H9 (cell line): ENCODE measurements around the gene NPHP4. TPM values are rescaled to one million over a fixed set of nuclear protein-coding genes. Genes with fewer than 3 reads are reported as not detected.

Experiments
- DNase-seq: peaks from one replicate; pipeline ENCODE4 v3.0.0-alpha.2; 2017
- H2AFZ ChIP-seq: one replicate; pipeline ENCODE4 v1.6.1; 2013; ENCODE audit warnings: mild to moderate bottlenecking, low read length, control low read depth, moderate library complexity
- H2AK5ac ChIP-seq: 2 replicates; pipeline ENCODE4 v1.6.1; 2013; ENCODE audit warnings: low read length, control low read depth, mixed read lengths; ENCODE audit not compliant: insufficient read length
- H2BK120ac ChIP-seq: one replicate; pipeline ENCODE4 v1.6.1; 2013; ENCODE audit warnings: low read depth, mild to moderate bottlenecking, low read length, control low read depth, inconsistent platforms; ENCODE audit not compliant: poor library complexity, severe bottlenecking
- H2BK12ac ChIP-seq: 2 replicates; pipeline ENCODE4 v1.6.1; 2013; ENCODE audit warnings: low read length, control low read depth, mixed read lengths, low read depth; ENCODE audit not compliant: insufficient read length
- H2BK15ac ChIP-seq: 2 replicates; pipeline ENCODE4 v1.6.1; 2013; ENCODE audit warnings: low read depth, low read length, control low read depth
- H2BK20ac ChIP-seq: one replicate; pipeline ENCODE4 v1.6.1; 2013; ENCODE audit warnings: low read depth, mild to moderate bottlenecking, low read length, control low read depth, inconsistent platforms; ENCODE audit not compliant: poor library complexity, severe bottlenecking
- H2BK5ac ChIP-seq: 2 replicates; pipeline ENCODE4 v1.6.1; 2013; ENCODE audit warnings: low read length, control low read depth, mixed read lengths; ENCODE audit not compliant: insufficient read length
- H3K14ac ChIP-seq: 2 replicates; pipeline ENCODE4 v1.6.1; 2013; ENCODE audit warnings: low read length, control low read depth; ENCODE audit not compliant: insufficient read depth
- H3K18ac ChIP-seq: 2 replicates; pipeline ENCODE4 v1.6.1; 2013; ENCODE audit warnings: low read depth, mild to moderate bottlenecking, mixed read lengths, low read length, control low read depth; ENCODE audit not compliant: insufficient read length
- H3K23ac ChIP-seq: 2 replicates; pipeline ENCODE4 v1.6.1; 2013; ENCODE audit warnings: low read length, control low read depth, mixed read lengths, low read depth; ENCODE audit not compliant: insufficient read length
- H3K23me2 ChIP-seq: 2 replicates; pipeline ENCODE4 v1.6.1; 2013; ENCODE audit warnings: low read depth, mild to moderate bottlenecking, mixed read lengths, low read length, control low read depth; ENCODE audit not compliant: insufficient read length, poor library complexity, severe bottlenecking
- H3K27ac ChIP-seq: 2 replicates; pipeline ENCODE4 v1.5.1; 2013; ENCODE audit warnings: low read length, control low read depth, mixed read lengths, low read depth; ENCODE audit not compliant: insufficient read length
- H3K27me3 ChIP-seq: 2 replicates; pipeline ENCODE4 v1.6.1; 2013; ENCODE audit warnings: low read length, control low read depth, inconsistent platforms; ENCODE audit not compliant: insufficient read depth
- H3K4ac ChIP-seq: 2 replicates; pipeline ENCODE4 v1.6.1; 2013; ENCODE audit warnings: low read depth, mild to moderate bottlenecking, control low read depth, inconsistent platforms, low read length, moderate library complexity
- H3K4me1 ChIP-seq: 2 replicates; pipeline ENCODE4 v1.6.1; 2013; ENCODE audit warnings: low read length, control low read depth, inconsistent platforms; ENCODE audit not compliant: insufficient read depth
- H3K4me2 ChIP-seq: 2 replicates; pipeline ENCODE4 v1.6.1; 2013; ENCODE audit warnings: low read length, control low read depth, mixed read lengths; ENCODE audit not compliant: insufficient read length, insufficient read depth
- H3K56ac ChIP-seq: 2 replicates; pipeline ENCODE4 v1.6.1; 2013; ENCODE audit warnings: low read depth, mild to moderate bottlenecking, mixed read lengths, low read length, control low read depth; ENCODE audit not compliant: insufficient read length
- H3K79me1 ChIP-seq: 2 replicates; pipeline ENCODE4 v1.6.1; 2013; ENCODE audit warnings: low read depth, mild to moderate bottlenecking, moderate library complexity, low read length, control low read depth, inconsistent platforms; ENCODE audit not compliant: insufficient read depth, poor library complexity, severe bottlenecking
- H3K79me2 ChIP-seq: 2 replicates; pipeline ENCODE4 v1.6.1; 2013; ENCODE audit warnings: low read length, control low read depth, inconsistent platforms; ENCODE audit not compliant: insufficient read depth
- H3K9ac ChIP-seq: 2 replicates; pipeline ENCODE4 v1.6.1; 2013; ENCODE audit warnings: low read length, control low read depth, mixed read lengths; ENCODE audit not compliant: insufficient read length; ENCODE audit errors: extremely low read depth
- H3K9me3 ChIP-seq: one replicate; pipeline ENCODE4 v1.6.1; 2013; ENCODE audit warnings: low read depth, low read length, inconsistent platforms; ENCODE audit not compliant: control insufficient read depth
- H3T11ph ChIP-seq: one replicate; pipeline ENCODE4 v1.6.1; 2013; ENCODE audit warnings: mild to moderate bottlenecking, low read length, control low read depth, inconsistent platforms
- H4K20me1 ChIP-seq: one replicate; pipeline ENCODE4 v1.6.1; 2013; ENCODE audit not compliant: control insufficient read depth, insufficient read length, insufficient read depth
- H4K5ac ChIP-seq: 2 replicates; pipeline ENCODE4 v1.6.1; 2013; ENCODE audit warnings: low read depth, mild to moderate bottlenecking, mixed read lengths, low read length, control low read depth; ENCODE audit not compliant: insufficient read length
- H4K8ac ChIP-seq: replicated peaks from 2 replicates; pipeline ENCODE4 v1.6.1; 2013; ENCODE audit warnings: low read length, control low read depth, mixed read lengths, low read depth; ENCODE audit not compliant: insufficient read length
- H4K91ac ChIP-seq: 2 replicates; pipeline ENCODE4 v1.6.1; 2013; ENCODE audit warnings: low read depth, mild to moderate bottlenecking, moderate library complexity, mixed read lengths, low read length, control low read depth; ENCODE audit not compliant: insufficient read length
- H3K27ac Mint-ChIP-seq, 3 experiments: 2 replicates in 2 of 3; 3 replicates in 1 of 3; pipeline ENCODE4 v1.8.0; 2020 to 2021; ENCODE audit warnings: mixed read lengths in 3 of 3, mild to moderate bottlenecking in 1 of 3, moderate library complexity in 1 of 3
- H3K27me3 Mint-ChIP-seq: 2 replicates; pipeline ENCODE4 v1.8.0; 2021; ENCODE audit warnings: low read depth, mild to moderate bottlenecking, moderate library complexity, mixed read lengths
- H3K36me3 Mint-ChIP-seq, 3 experiments: 2 replicates in 2 of 3; 3 replicates in 1 of 3; pipeline ENCODE4 v1.8.0; 2020 to 2021; ENCODE audit warnings: low read depth in 3 of 3, mixed read lengths in 3 of 3; ENCODE audit not compliant: insufficient read depth in 1 of 3
- H3K4me1 Mint-ChIP-seq, 2 experiments: 2 replicates each; pipeline ENCODE4 v1.8.0; 2020; ENCODE audit warnings: mixed read lengths in 2 of 2
- H3K4me3 Mint-ChIP-seq, 2 experiments: 2 replicates in 1 of 2; 3 replicates in 1 of 2; pipeline ENCODE4 v1.8.0; 2020 to 2021; ENCODE audit warnings: mild to moderate bottlenecking in 2 of 2, mixed read lengths in 2 of 2, moderate library complexity in 1 of 2
- H3K9me3 Mint-ChIP-seq, 2 experiments: 2 replicates in 1 of 2; 3 replicates in 1 of 2; pipeline ENCODE4 v1.8.0; 2020; ENCODE audit warnings: mild to moderate bottlenecking in 2 of 2, mixed read lengths in 2 of 2, moderate library complexity in 1 of 2
- CTCF ChIP-seq: fragments of 200-600 bp; sonication (generic); conservative IDR thresholded peaks from 3 replicates; pipeline ENCODE4 v1.8.0; 2021; ENCODE audit warnings: antibody characterized with exemption, mild to moderate bottlenecking
- WGBS: extraction: QIAGEN DNeasy Blood & Tissue Kit; methylation state at CpG from one replicate; pipeline ENCODE4 v1.1.7; 2013; ENCODE audit warnings: missing lambda C conversion rate, low lambda C conversion rate, mixed read lengths; ENCODE audit not compliant: insufficient read length; ENCODE audit errors: extremely low coverage; 5-methylcytosine and 5-hydroxymethylcytosine counted together
- total RNA-seq: library from RNA; stranded (reverse); gene quantifications from 2 replicates; pipeline ENCODE4 v1.2.1, GENCODE V29; 2021

The NPHP4 gene
- total RNA-seq, 1 experiment from 2014 or later: 17.6 TPM

GRCh38 chr1:5983361-5984103 is 8.7 kb downstream of the NPHP4 start:
- Histone ChIP-seq H3T11ph (no peak overlapping the region), H3K14ac (no peak overlapping the region), H3K23me2 (no peaks in the 10 kb centered on the region), H2BK120ac (no peak overlapping the region), H2AK5ac (no peak overlapping the region), H2BK15ac (no peak overlapping the region), H3K23ac (no peak overlapping the region), H4K20me1 (no peaks in the 10 kb centered on the region), H2BK12ac (no peak overlapping the region), H3K56ac (no peak overlapping the region), H2BK5ac (no peak overlapping the region), H4K8ac (no peak overlapping the region), H3K79me2 (0 out of 2 replicates have a peak, but pooled peaks cover 2% of the 10 kb centered on the region), H3K18ac (no peak overlapping the region), H4K91ac (no peak overlapping the region), H4K5ac (no peak overlapping the region), H3K79me1 (no peaks in the 10 kb centered on the region), H3K9me3 (no peaks in the 10 kb centered on the region), H3K27me3 (no peaks in the 10 kb centered on the region), H3K9ac (no peak overlapping the region), H2AFZ (no peak overlapping the region), H3K27ac (no peak overlapping the region), H3K4me2 (no peak overlapping the region), H3K4me1 (no peaks in the 10 kb centered on the region; the same call in 1 of the 2 replicates), H2BK20ac (no peak overlapping the region), H3K4ac (no peak overlapping the region)
- no peak for TF ChIP-seq CTCF
- H3K4me3 Mint-ChIP-seq: no peak overlapping the region
- no CpG with 5 or more reads among the region's 6 CpGs for WGBS
- peaks cover 14 to 16% of the 10 kb centered on the region in 2 experiments for H3K4me1 Mint-ChIP-seq
- no peaks in the 10 kb centered on the region for H3K27me3 Mint-ChIP-seq
- H3K9me3 Mint-ChIP-seq: no peaks in the 10 kb centered on the region; a peak in 1 of 5 replicates
- no peak overlapping the region for H3K27ac Mint-ChIP-seq
- no peak for DNase-seq
- peaks cover 0 to 4% (median 4%) of the 10 kb centered on the region in 3 experiments; a peak in 3 of 7 replicates for H3K36me3 Mint-ChIP-seq
